Breast epithelium (tissue), 3 donors: ENCODE results near the gene ADSL.

Experiments
- CTCF ChIP-seq, 3 donors: fragments of 450-650 bp; IDR thresholded peaks; one replicate each; pipeline ENCODE4 v1.5.1; 2016 to 2017; ENCODE audit warnings: antibody characterized with exemption in 3 of 3, mild to moderate bottlenecking in 3 of 3, moderate library complexity in 3 of 3
- POLR2A ChIP-seq: fragments of 450-650 bp; IDR thresholded peaks from one replicate; pipeline ENCODE4 v1.6.1; 2016; ENCODE audit warnings: antibody characterized with exemption, mild to moderate bottlenecking, moderate library complexity
- POLR2AphosphoS5 ChIP-seq, 3 donors: sonication (generic); formaldehyde crosslinking; IDR thresholded peaks; one replicate each; pipeline ENCODE4 v1.6.1; 2017; ENCODE audit warnings: antibody characterized with exemption in 3 of 3

GRCh38 chr22:40426594-40427333, 80.5 kb downstream of the ADSL start:
- no peak for TF ChIP-seq CTCF (IDR thresholded peaks at IDR 0.05)
- no peak for TF ChIP-seq POLR2A
- peak in 1 of 3 donors; percentile 25 for TF ChIP-seq POLR2AphosphoS5 (IDR thresholded peaks at IDR 0.05)
